Heart left ventricle (tissue), 13 donors: ENCODE data around the gene TAS2R16.

Experiments
- CTCF ChIP-seq, 12 donors: fragments of 200-600 bp; sonication (generic) in 4 of 12; IDR thresholded peaks; one replicate each; pipeline versions ENCODE4 v1.5.0 to v1.8.0; 2018 to 2022; ENCODE audit warnings: antibody characterized with exemption in 12 of 12, mild to moderate bottlenecking in 5 of 12
- POLR2A ChIP-seq, 2 donors: fragments of 450-650 bp; IDR thresholded peaks; one replicate each; pipeline ENCODE4 v1.6.1; 2017; ENCODE audit warnings: antibody characterized with exemption in 2 of 2, mild to moderate bottlenecking in 2 of 2, moderate library complexity in 2 of 2
- donor health status: ischemic (EF 13 %, LVEDD 7.1; RV severe dilation, severe dysfunction).
- donor health status: DM: no; HTN: yes; CAD: no.
- donor health status: DM: no; HTN: no; CAD: no.
- donor health status: ischemic (EF 25% LVEDD 6.9; RV normal size, moderate dysfunction).
- donor health status: ischemic (EF 25% LVEDD 5.7; RV mildly dilated, moderate dysfunction).
- donor health status: ischemic (EF 35%, LVEDD 5.7; RV mildly dilated, moderate dysfunction).
- donor health status: nonischemic (EF 11% LVEDD 7.7; RV severe dilation, severe dysfunction).
- donor health status: DM: yes; HTN: yes; CAD: no.
- donor health status: PGD.
- donor health status: ischemic (EF 29% LVEDD 5.4; RV normal size, mild dysfunction).
- donor health status: nonischemic (EF 23%, LVEDD 6.1; RV moderate dilation, normal function).

- no peak for TF ChIP-seq CTCF (IDR thresholded peaks at IDR 0.05)
- TF ChIP-seq POLR2A (IDR thresholded peaks at IDR 0.05), result no peak
These were observed 24.5 kb downstream of the TAS2R16 start for GRCh38 chr7:122970740-122971725.
